ENCODE results near the gene ELAVL2. TPM values are rescaled to one million over a fixed set of nuclear protein-coding genes. Genes with fewer than 3 reads are reported as not detected.

Gene ELAVL2
- total RNA-seq, 3 donors from 2014 or later, result not detected

GRCh38 chr9:23798325-23798724 is 27.7 kb downstream of the ELAVL2 start:
- DNase-seq (no peak), ATAC-seq (no peak)
- Mint-ChIP-seq H3K4me1 (ENCODE audit: low read depth) (no peaks in the 10 kb centered on the region), H3K27me3 (ENCODE audit: low read depth) (no peaks in the 10 kb centered on the region), H3K4me3 (no peak overlapping the region), H3K9me3 (peaks cover 7% of the 10 kb centered on the region), H3K36me3 (ENCODE audit: insufficient read depth) (no peaks in the 10 kb centered on the region)

GRCh38 chr9:23796209-23796608 is 29.8 kb downstream of the ELAVL2 start:
- ATAC-seq (no peak), DNase-seq (no peak)
- peaks cover 3% of the 10 kb centered on the region for H3K9me3 Mint-ChIP-seq
- no peaks in the 10 kb centered on the region for H3K27me3 Mint-ChIP-seq (ENCODE audit: low read depth)
- H3K4me3 Mint-ChIP-seq, result no peak overlapping the region
- H3K4me1 Mint-ChIP-seq (ENCODE audit: low read depth), result no peaks in the 10 kb centered on the region
- no peaks in the 10 kb centered on the region for H3K36me3 Mint-ChIP-seq (ENCODE audit: insufficient read depth)

- no peak for ATAC-seq
- Mint-ChIP-seq H3K36me3 (ENCODE audit: insufficient read depth) (no peaks in the 10 kb centered on the region), H3K4me3 (no peak overlapping the region), H3K9me3 (peaks cover 8% of the 10 kb centered on the region), H3K27me3 (ENCODE audit: low read depth) (no peaks in the 10 kb centered on the region), H3K4me1 (ENCODE audit: low read depth) (no peaks in the 10 kb centered on the region)
- no peak for DNase-seq
These were observed 35.4 kb downstream of the ELAVL2 start for GRCh38 chr9:23790351-23791260.

GRCh38 chr9:23789529-23790254 is 36.3 kb downstream of the ELAVL2 start:
- no peak for ATAC-seq
- H3K36me3 Mint-ChIP-seq (ENCODE audit: insufficient read depth), result no peaks in the 10 kb centered on the region
- peaks cover 8% of the 10 kb centered on the region for H3K9me3 Mint-ChIP-seq
- H3K4me3 Mint-ChIP-seq, result no peak overlapping the region
- H3K4me1 Mint-ChIP-seq (ENCODE audit: low read depth), result no peaks in the 10 kb centered on the region
- DNase-seq, result no peak
- H3K27me3 Mint-ChIP-seq (ENCODE audit: low read depth), result no peaks in the 10 kb centered on the region

GRCh38 chr9:23784962-23785361 is 41.1 kb downstream of the ELAVL2 start:
- Mint-ChIP-seq H3K9me3 (peaks cover 7% of the 10 kb centered on the region), H3K4me1 (ENCODE audit: low read depth) (no peaks in the 10 kb centered on the region), H3K27me3 (ENCODE audit: low read depth) (no peaks in the 10 kb centered on the region), H3K4me3 (no peak overlapping the region), H3K36me3 (ENCODE audit: insufficient read depth) (no peaks in the 10 kb centered on the region)
- DNase-seq, result no peak
- no peak for ATAC-seq

GRCh38 chr9:23783509-23783908 is 42.5 kb downstream of the ELAVL2 start:
- no peaks in the 10 kb centered on the region for H3K4me1 Mint-ChIP-seq (ENCODE audit: low read depth)
- DNase-seq (no peak), ATAC-seq (no peak)
- no peaks in the 10 kb centered on the region for H3K36me3 Mint-ChIP-seq (ENCODE audit: insufficient read depth)
- H3K27me3 Mint-ChIP-seq (ENCODE audit: low read depth), result no peaks in the 10 kb centered on the region
- H3K4me3 Mint-ChIP-seq, result no peak overlapping the region
- H3K9me3 Mint-ChIP-seq, result peaks cover 4% of the 10 kb centered on the region

- Mint-ChIP-seq H3K27me3 (ENCODE audit: low read depth) (no peaks in the 10 kb centered on the region), H3K4me3 (no peak overlapping the region), H3K9me3 (peaks cover 7% of the 10 kb centered on the region), H3K36me3 (ENCODE audit: insufficient read depth) (no peaks in the 10 kb centered on the region), H3K4me1 (ENCODE audit: low read depth) (no peaks in the 10 kb centered on the region)
- ATAC-seq (no peak), DNase-seq (no peak)
These were observed 46.8 kb downstream of the ELAVL2 start for GRCh38 chr9:23779220-23779619.

GRCh38 chr9:23777328-23777727 is 48.7 kb downstream of the ELAVL2 start:
- Mint-ChIP-seq H3K4me1 (ENCODE audit: low read depth) (no peaks in the 10 kb centered on the region), H3K36me3 (ENCODE audit: insufficient read depth) (no peaks in the 10 kb centered on the region), H3K4me3 (no peak overlapping the region), H3K9me3 (peaks cover 7% of the 10 kb centered on the region), H3K27me3 (ENCODE audit: low read depth) (no peaks in the 10 kb centered on the region)
- DNase-seq (no peak), ATAC-seq (no peak)

- Mint-ChIP-seq H3K36me3 (ENCODE audit: insufficient read depth) (no peaks in the 10 kb centered on the region), H3K4me1 (ENCODE audit: low read depth) (no peaks in the 10 kb centered on the region), H3K9me3 (peaks cover 6% of the 10 kb centered on the region), H3K27me3 (ENCODE audit: low read depth) (no peaks in the 10 kb centered on the region), H3K4me3 (no peak overlapping the region)
- no peak for DNase-seq
- no peak for ATAC-seq
These were observed 50.5 kb downstream of the ELAVL2 start for GRCh38 chr9:23775549-23775948.

- Mint-ChIP-seq H3K9me3 (peaks cover 4% of the 10 kb centered on the region), H3K27me3 (ENCODE audit: low read depth) (no peaks in the 10 kb centered on the region), H3K36me3 (ENCODE audit: insufficient read depth) (no peaks in the 10 kb centered on the region), H3K4me3 (no peak overlapping the region), H3K4me1 (ENCODE audit: low read depth) (no peaks in the 10 kb centered on the region)
- no peak for ATAC-seq
- no peak for DNase-seq
These were observed 51.8 kb downstream of the ELAVL2 start for GRCh38 chr9:23774266-23774665.

- no peak for DNase-seq
- H3K36me3 Mint-ChIP-seq (ENCODE audit: insufficient read depth), result no peaks in the 10 kb centered on the region
- no peaks in the 10 kb centered on the region for H3K27me3 Mint-ChIP-seq (ENCODE audit: low read depth)
- no peak overlapping the region for H3K4me3 Mint-ChIP-seq
- H3K4me1 Mint-ChIP-seq (ENCODE audit: low read depth), result no peaks in the 10 kb centered on the region
- ATAC-seq, result no peak
- peaks cover 8% of the 10 kb centered on the region for H3K9me3 Mint-ChIP-seq
These were observed 53.7 kb downstream of the ELAVL2 start for GRCh38 chr9:23772385-23772783.

GRCh38 chr9:23771746-23772384 is 54.2 kb downstream of the ELAVL2 start:
- ATAC-seq (no peak), DNase-seq (no peak)
- H3K4me3 Mint-ChIP-seq, result no peak overlapping the region
- peaks cover 8% of the 10 kb centered on the region for H3K9me3 Mint-ChIP-seq
- H3K36me3 Mint-ChIP-seq (ENCODE audit: insufficient read depth), result no peaks in the 10 kb centered on the region
- no peaks in the 10 kb centered on the region for H3K4me1 Mint-ChIP-seq (ENCODE audit: low read depth)
- H3K27me3 Mint-ChIP-seq (ENCODE audit: low read depth), result no peaks in the 10 kb centered on the region

GRCh38 chr9:23769307-23769935 is 56.6 kb downstream of the ELAVL2 start:
- no peaks in the 10 kb centered on the region for H3K4me1 Mint-ChIP-seq (ENCODE audit: low read depth)
- no peaks in the 10 kb centered on the region for H3K27me3 Mint-ChIP-seq (ENCODE audit: low read depth)
- ATAC-seq, result no peak
- H3K9me3 Mint-ChIP-seq, result peaks cover 7% of the 10 kb centered on the region
- no peaks in the 10 kb centered on the region for H3K36me3 Mint-ChIP-seq (ENCODE audit: insufficient read depth)
- H3K4me3 Mint-ChIP-seq, result no peak overlapping the region
- no peak for DNase-seq

- ATAC-seq, result no peak
These were observed 57.2 kb downstream of the ELAVL2 start for GRCh38 chr9:23768861-23769260.

More at GRCh38 chr9:23768861-23769260, 57.2 kb downstream of the ELAVL2 start:
- peaks cover 7% of the 10 kb centered on the region for H3K9me3 Mint-ChIP-seq
- H3K27me3 Mint-ChIP-seq (ENCODE audit: low read depth), result no peaks in the 10 kb centered on the region
- H3K4me3 Mint-ChIP-seq, result no peak overlapping the region
- DNase-seq, result no peak
- H3K4me1 Mint-ChIP-seq (ENCODE audit: low read depth), result no peaks in the 10 kb centered on the region
- H3K36me3 Mint-ChIP-seq (ENCODE audit: insufficient read depth), result no peaks in the 10 kb centered on the region

All from activated T-cell treated with anti-CD3 and anti-CD28 coated beads, Interleukin-2, amount 50 U/mL, for 4 hours (primary cell).